Sigmoid colon (tissue), 4 donors: ENCODE measurements around the gene PARVB.

Experiments used
- EP300 ChIP-seq, 4 donors: sonication (generic); formaldehyde crosslinking; IDR thresholded peaks; one replicate each; pipeline ENCODE4 v1.6.1; 2017; ENCODE audit warnings: antibody characterized with exemption in 4 of 4
- POLR2AphosphoS5 ChIP-seq, 4 donors: sonication (generic); formaldehyde crosslinking; IDR thresholded peaks; one replicate each; pipeline ENCODE4 v1.6.1; 2017; ENCODE audit warnings: antibody characterized with exemption in 4 of 4
- TF ChIP-seq, protein P1 (sequence below), 4 experiments: fragments of 450-650 bp in 3 of 4; fragments of 200-600 bp in 1 of 4; IDR thresholded peaks; one replicate each; pipeline ENCODE4 v1.5.1; 2016 to 2019; ENCODE audit warnings: antibody characterized with exemption in 4 of 4, mild to moderate bottlenecking in 3 of 4, moderate library complexity in 2 of 4

DNA sequence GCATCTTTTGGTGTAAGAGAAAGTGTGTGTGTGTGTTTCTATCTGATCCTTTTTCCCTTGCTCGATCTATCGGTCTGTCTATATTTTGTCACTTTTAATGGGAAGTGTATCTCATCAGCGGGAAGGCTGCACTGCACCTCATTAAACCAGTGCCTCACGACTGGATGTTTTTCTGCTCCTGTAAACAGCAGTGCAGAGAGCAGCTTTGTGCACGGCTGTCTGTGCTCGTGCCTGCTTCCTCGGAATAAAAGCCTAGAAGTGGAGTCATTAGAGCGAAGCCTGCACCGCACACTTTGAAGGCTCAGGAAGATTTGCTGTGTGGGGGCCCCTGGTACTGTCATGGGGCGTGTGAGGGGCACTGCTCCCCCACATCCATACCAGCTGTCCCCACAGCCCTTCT, 129.6 kb downstream of the PARVB start:
- TF ChIP-seq, protein P1, sequence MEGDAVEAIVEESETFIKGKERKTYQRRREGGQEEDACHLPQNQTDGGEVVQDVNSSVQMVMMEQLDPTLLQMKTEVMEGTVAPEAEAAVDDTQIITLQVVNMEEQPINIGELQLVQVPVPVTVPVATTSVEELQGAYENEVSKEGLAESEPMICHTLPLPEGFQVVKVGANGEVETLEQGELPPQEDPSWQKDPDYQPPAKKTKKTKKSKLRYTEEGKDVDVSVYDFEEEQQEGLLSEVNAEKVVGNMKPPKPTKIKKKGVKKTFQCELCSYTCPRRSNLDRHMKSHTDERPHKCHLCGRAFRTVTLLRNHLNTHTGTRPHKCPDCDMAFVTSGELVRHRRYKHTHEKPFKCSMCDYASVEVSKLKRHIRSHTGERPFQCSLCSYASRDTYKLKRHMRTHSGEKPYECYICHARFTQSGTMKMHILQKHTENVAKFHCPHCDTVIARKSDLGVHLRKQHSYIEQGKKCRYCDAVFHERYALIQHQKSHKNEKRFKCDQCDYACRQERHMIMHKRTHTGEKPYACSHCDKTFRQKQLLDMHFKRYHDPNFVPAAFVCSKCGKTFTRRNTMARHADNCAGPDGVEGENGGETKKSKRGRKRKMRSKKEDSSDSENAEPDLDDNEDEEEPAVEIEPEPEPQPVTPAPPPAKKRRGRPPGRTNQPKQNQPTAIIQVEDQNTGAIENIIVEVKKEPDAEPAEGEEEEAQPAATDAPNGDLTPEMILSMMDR (IDR thresholded peaks at IDR 0.05) = no peak
- TF ChIP-seq POLR2AphosphoS5 (IDR thresholded peaks at IDR 0.05) (no peak), EP300 (IDR thresholded peaks at IDR 0.05) (no peak)
